HCT116 (cell line): ENCODE results near the gene WAC. TPM values are rescaled to one million over a fixed set of nuclear protein-coding genes. Genes with fewer than 3 reads are reported as not detected.
A peak's percentile ranks its signal among the peaks of the same experiment; 100 is the strongest.

Source experiments
- ATAC-seq: fragments of 200-7000 bp; cut with Tn5 transposase; 2 replicates; pipeline ENCODE4 v1.9.1; 2020; ENCODE audit warnings: mild to moderate bottlenecking, moderate library complexity
- BruUV-seq: library from RNA; stranded (reverse); fragments of 400-500 nt; replicated peaks from 2 replicates; lab custom pipeline; 2021; lab: Mats Ljungman, UMichigan
- CTCF ChIA-PET: fragments of 300-600 bp; sonication (Branson Sonifier 250); formaldehyde crosslinking; loops from one replicate; lab custom pipeline; 2021; ENCODE audit warnings: antibody characterized with exemption; lab: Charles Lee
- POLR2A ChIA-PET: fragments of 300-600, 350-600 bp; sonication (Branson Sonifier 250); formaldehyde crosslinking; loops from one replicate; lab custom pipeline; 2021; ENCODE audit warnings: antibody characterized with exemption; lab: Charles Lee
- RAD21 ChIA-PET, 2 experiments: fragments of 300-600 bp; sonication (Branson Sonifier 250); formaldehyde crosslinking; loops; one replicate each; lab custom pipeline; 2023; ENCODE audit warnings: low total read pairs in 2 of 2; ENCODE audit not compliant: uncharacterized antibody in 2 of 2, unreplicated experiment in 2 of 2, low non-redundant PET in 1 of 2; lab: Charles Lee
- DNase-seq: peaks from one replicate; pipeline ENCODE4 v3.0.0-alpha.2; 2010; ENCODE audit warnings: low read depth, low spot score
- H2AFZ ChIP-seq: fragments of 200-600 bp; shearing (Covaris generic), sonication (generic); 2 replicates; pipeline ENCODE4 v1.6.1; 2017; ENCODE audit warnings: low read depth, mixed run types, mixed read lengths, antibody characterized with exemption, low read length; ENCODE audit not compliant: poor library complexity, severe bottlenecking
- H3K27ac ChIP-seq: 2 replicates; pipeline ENCODE4 v1.5.1; 2012; ENCODE audit warnings: low read depth, low read length
- H3K27me3 ChIP-seq: fragments of 200-600 bp; sonication (generic); 2 replicates; pipeline ENCODE4 v1.6.1; 2016; ENCODE audit warnings: mixed run types, low read length, mixed read lengths; ENCODE audit not compliant: insufficient read depth
- H3K36me3 ChIP-seq, 2 experiments: fragments of 200-500 bp in 1 of 2; fragments of 200-600 bp in 1 of 2; sonication (Bioruptor generic) in 1 of 2; sonication (generic) in 1 of 2; 2 replicates each; pipeline versions ENCODE4 v1.5.1 to v1.6.1; 2014 to 2016; ENCODE audit warnings: low read length in 2 of 2, inconsistent platforms in 1 of 2, mixed read lengths in 1 of 2, mixed run types in 1 of 2; ENCODE audit not compliant: insufficient read depth in 2 of 2, control insufficient read depth in 1 of 2
- H3K4me1 ChIP-seq, 2 experiments: fragments of 200-600 bp in 1 of 2; sonication (generic) in 1 of 2; 2 replicates each; pipeline versions ENCODE4 v1.5.1 to v1.6.1; 2012 to 2017; ENCODE audit warnings: low read length in 2 of 2, inconsistent platforms in 1 of 2, mild to moderate bottlenecking in 1 of 2, mixed read lengths in 1 of 2, mixed run types in 1 of 2, moderate library complexity in 1 of 2; ENCODE audit not compliant: insufficient read depth in 2 of 2, control insufficient read depth in 1 of 2
- H3K4me2 ChIP-seq: fragments of 200-600 bp; sonication (generic); 2 replicates; pipeline ENCODE4 v1.6.1; 2017; ENCODE audit warnings: mixed run types, low read length, mixed read lengths
- H3K4me3 ChIP-seq, 2 experiments: fragments of 200-600 bp in 1 of 2; sonication (generic) in 1 of 2; replicated peaks in 1 of 2; 2 replicates each; pipeline ENCODE4 v1.5.1; 2011 to 2016; ENCODE audit warnings: low read length in 2 of 2, control low read depth in 1 of 2, low read depth in 1 of 2, mild to moderate bottlenecking in 1 of 2, mixed read lengths in 1 of 2, mixed run types in 1 of 2
- H3K79me2 ChIP-seq: fragments of 200-600 bp; sonication (generic); 2 replicates; pipeline ENCODE4 v1.6.1; 2017; ENCODE audit warnings: mild to moderate bottlenecking, mixed run types, low read length, moderate library complexity, mixed read lengths; ENCODE audit not compliant: insufficient read depth
- H3K9ac ChIP-seq: fragments of 200-600 bp; sonication (generic); 2 replicates; pipeline ENCODE4 v1.6.1; 2016; ENCODE audit warnings: low read length, mixed read lengths
- H3K9me2 ChIP-seq: fragments of 200-600 bp; sonication (generic), shearing (Covaris generic); 2 replicates; pipeline ENCODE4 v1.6.1; 2017; ENCODE audit warnings: mixed run types, mild to moderate bottlenecking, moderate library complexity; ENCODE audit not compliant: insufficient read depth
- H3K9me3 ChIP-seq, 2 experiments: fragments of 200-500 bp in 1 of 2; fragments of 200-600 bp in 1 of 2; sonication (Bioruptor generic) in 1 of 2; sonication (generic) in 1 of 2; 2 replicates each; pipeline ENCODE4 v1.6.1; 2014 to 2017; ENCODE audit warnings: low read length in 2 of 2, mixed read lengths in 2 of 2, inconsistent platforms in 1 of 2, low read depth in 1 of 2, mild to moderate bottlenecking in 1 of 2, mixed run types in 1 of 2, moderate library complexity in 1 of 2; ENCODE audit not compliant: control insufficient read depth in 1 of 2, insufficient read depth in 1 of 2
- H4K20me1 ChIP-seq: fragments of 200-600 bp; sonication (generic), shearing (Covaris generic); 2 replicates; pipeline ENCODE4 v1.6.1; 2017; ENCODE audit warnings: mixed run types, mild to moderate bottlenecking, moderate library complexity; ENCODE audit not compliant: insufficient read depth
- CBX3 ChIP-seq: IDR thresholded peaks from 2 replicates; pipeline ENCODE4 v1.6.1; 2012; ENCODE audit warnings: low read depth
- CEBPB ChIP-seq: IDR thresholded peaks from 2 replicates; pipeline ENCODE4 v1.6.1; 2012; ENCODE audit warnings: low read depth
- EGR1 ChIP-seq: IDR thresholded peaks from 2 replicates; pipeline ENCODE4 v1.6.1; 2012; ENCODE audit warnings: low read depth
- FOSL1 ChIP-seq: IDR thresholded peaks from 2 replicates; pipeline ENCODE4 v1.6.1; 2012; ENCODE audit warnings: low read depth
- RAD21 ChIP-seq: IDR thresholded peaks from 2 replicates; pipeline ENCODE4 v1.6.1; 2012; ENCODE audit warnings: low read depth, mild to moderate bottlenecking
- SRF ChIP-seq: IDR thresholded peaks from 2 replicates; pipeline ENCODE4 v1.6.1; 2012; ENCODE audit warnings: low read depth
- ZNF274 ChIP-seq: fragments of 200-500 bp; sonication (Bioruptor generic); IDR thresholded peaks from 2 replicates; pipeline ENCODE4 v1.6.1; 2014; ENCODE audit warnings: mild to moderate bottlenecking, low read depth, low read length, inconsistent platforms
- intact Hi-C: fragments of 100-400 bp; cut with micrococcal nuclease; formaldehyde crosslinking; loops from 2 replicates; pipeline ENCODE4 v1.10.0; 2022
- total RNA-seq: library from RNA; stranded (reverse); gene quantifications from one replicate; pipeline ENCODE4 v1.2.1, GENCODE V29; 2021; ENCODE audit not compliant: unreplicated experiment
- TF ChIP-seq, protein P1 (sequence below): IDR thresholded peaks from 2 replicates; pipeline ENCODE4 v1.6.1; 2012

WAC gene
- total RNA-seq, 1 experiment from 2014 or later = 117 TPM

GRCh38 chr10:28664369-28664740 lies 131.4 kb downstream of the WAC start:
- POLR2A ChIA-PET = interaction anchor here (0.6 to 1.1 kb wide), 2 partner anchors 327 to 465 kb away, joined by 4 to 6 read pairs; no protein-coding TSS in a partner anchor
- Histone ChIP-seq H2AFZ (peak overlapping the region; percentile 77), H3K9ac (no peak overlapping the region), H3K27me3 (no peaks in the 10 kb centered on the region), H3K36me3 (no peaks in the 10 kb centered on the region), H3K27ac (no peak overlapping the region)
- CTCF ChIA-PET = interaction anchor here (0.6 to 3.3 kb wide), 23 partner anchors 8 to 640 kb away, joined by 3 to 87 read pairs (median 5); no protein-coding TSS in a partner anchor
- no peak for ATAC-seq
- BruUV-seq = no TSS peak
- TF ChIP-seq ZNF274 (no peak), CEBPB (no peak), FOSL1 (no peak), SRF (no peak), EGR1 (no peak)
- TF ChIP-seq, all 23 proteins: peak for 0
- H3K4me2 ChIP-seq = no peak overlapping the region
- peaks cover 0 to 20% of the 10 kb centered on the region in 2 experiments; a peak in 2 of 4 replicates for H3K4me1 ChIP-seq
- H3K9me3 ChIP-seq = no peaks in the 10 kb centered on the region
- no peak overlapping the region for H3K4me3 ChIP-seq
- DNase-seq = no peak
- H4K20me1 ChIP-seq = no peaks in the 10 kb centered on the region
- no peaks in the 10 kb centered on the region for H3K79me2 ChIP-seq
- H3K9me2 ChIP-seq = no peaks in the 10 kb centered on the region
- intact Hi-C loops = loop anchor here (1.0 to 5.0 kb wide), 3 partner anchors 466 to 640 kb away; no protein-coding TSS in a partner anchor
- RAD21 ChIA-PET = interaction anchor here (0.9 to 2.7 kb wide), 9 partner anchors 9 to 640 kb away, joined by 3 to 34 read pairs (median 3); no protein-coding TSS in a partner anchor

DNA sequence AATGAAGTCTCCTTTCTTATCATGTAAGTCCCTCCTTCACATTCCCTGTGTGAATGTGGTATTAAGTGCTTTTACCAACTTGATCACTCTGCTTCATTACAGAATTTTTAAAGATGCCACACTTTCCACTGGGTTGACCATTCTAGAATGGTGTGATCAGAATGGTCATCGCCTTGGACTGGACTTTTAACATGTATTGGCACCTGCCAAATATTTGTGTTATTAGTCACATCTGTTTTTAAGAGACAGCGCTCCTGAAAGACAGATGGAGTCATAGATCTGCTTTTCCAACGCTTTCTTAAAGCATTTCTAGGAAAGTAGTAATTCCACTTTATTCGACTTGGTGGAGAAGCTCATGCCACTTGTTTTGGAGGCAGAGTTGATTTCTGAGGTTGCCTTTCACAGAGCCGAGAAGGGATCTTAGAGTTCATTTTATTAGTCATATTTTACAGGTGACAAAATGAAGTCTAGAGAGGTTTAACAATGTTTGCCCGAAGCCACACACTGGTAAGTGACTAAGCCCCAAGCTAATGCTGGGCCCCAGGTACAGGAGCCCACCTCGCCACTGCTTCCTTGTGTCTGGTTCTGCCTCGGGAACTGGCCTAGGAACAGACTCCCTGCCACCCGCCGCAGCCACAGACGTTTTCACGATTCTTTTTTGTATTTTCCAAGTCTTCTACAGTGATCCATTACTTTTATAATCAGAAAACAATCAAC lies 134.0 kb downstream of the WAC start:
- peak; percentile 20 for TF ChIP-seq RAD21
- no peak for TF ChIP-seq SRF
- TF ChIP-seq FOSL1 = 0 out of 2 replicates have a peak, but pooled peaks have one; percentile 7
- TF ChIP-seq, protein P1, sequence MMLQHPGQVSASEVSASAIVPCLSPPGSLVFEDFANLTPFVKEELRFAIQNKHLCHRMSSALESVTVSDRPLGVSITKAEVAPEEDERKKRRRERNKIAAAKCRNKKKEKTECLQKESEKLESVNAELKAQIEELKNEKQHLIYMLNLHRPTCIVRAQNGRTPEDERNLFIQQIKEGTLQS = no peak
- no peak for TF ChIP-seq CBX3
- H3K4me2 ChIP-seq = no peak overlapping the region
- no peaks in the 10 kb centered on the region for H3K9me2 ChIP-seq
- ChIA-PET POLR2A (no interaction called here), RAD21 (no interaction called here), CTCF (no interaction called here)
- no peak overlapping the region for H2AFZ ChIP-seq
- H3K27ac ChIP-seq = no peak overlapping the region
- no peak overlapping the region for H3K4me3 ChIP-seq
- peaks cover 0 to 8% of the 10 kb centered on the region in 2 experiments; a peak in 2 of 4 replicates for H3K4me1 ChIP-seq
- H3K9me3 ChIP-seq = no peaks in the 10 kb centered on the region
- no peak overlapping the region for H3K9ac ChIP-seq
- no peaks in the 10 kb centered on the region for H3K79me2 ChIP-seq
- DNase-seq (no peak), ATAC-seq (no peak)
- no peaks in the 10 kb centered on the region for H3K36me3 ChIP-seq
- no peaks in the 10 kb centered on the region for H3K27me3 ChIP-seq
- BruUV-seq = no TSS peak
- intact Hi-C loops = no loop called here
- H4K20me1 ChIP-seq = no peaks in the 10 kb centered on the region
